Measurements from ENCODE around the gene TTLL11. TPM values are rescaled to one million over a fixed set of nuclear protein-coding genes. Genes with fewer than 3 reads are reported as not detected.
A peak's percentile ranks its signal among the peaks of the same experiment; 100 is the strongest.

Gene TTLL11
- total and polyA plus RNA-seq, 2 experiments from 2014 or later, result 5.5 to 7.6 TPM

- H3K36me3 ChIP-seq (replicated peaks; ENCODE audit: insufficient read depth, low read depth), result no peaks in the 10 kb centered on the region
- H3K4me1 ChIP-seq (ENCODE audit: insufficient read depth), result no peaks in the 10 kb centered on the region
- WGBS (ENCODE audit: low lambda C conversion rate, missing lambda C conversion rate), result 63% methylated on average over 3 of the region's 3 CpGs
- H3K4me2 ChIP-seq, result no peak overlapping the region
- no peaks in the 10 kb centered on the region for H3K9me2 ChIP-seq (replicated peaks; ENCODE audit: insufficient read depth)
- H3K27ac ChIP-seq, result no peak overlapping the region
- H2AFZ ChIP-seq, result no peak overlapping the region
- DNase-seq (ENCODE audit: low spot score), result peak; percentile 26
- H4K20me1 ChIP-seq (ENCODE audit: insufficient read depth, poor library complexity, severe bottlenecking), result no peaks in the 10 kb centered on the region
- H3K9me3 ChIP-seq (ENCODE audit: low read depth), result no peaks in the 10 kb centered on the region
- no peaks in the 10 kb centered on the region for H3K27me3 ChIP-seq
- H3K4me3 ChIP-seq, result no peak overlapping the region
- no peak for TF ChIP-seq EZH2 (IDR thresholded peaks at IDR 0.05; ENCODE audit: borderline replicate concordance)
- TF ChIP-seq EZH2phosphoT487 (IDR thresholded peaks at IDR 0.05; ENCODE audit: low read depth, severe bottlenecking, unreplicated experiment), result no peak
- TF ChIP-seq CTCF (IDR thresholded peaks at IDR 0.05; ENCODE audit: poor library complexity), result no peak
- no peaks in the 10 kb centered on the region for H3K79me2 ChIP-seq
Measured at GRCh38 chr9:122056484-122056883, 36.6 kb downstream of the TTLL11 start.

- Histone ChIP-seq H3K36me3 (replicated peaks; ENCODE audit: insufficient read depth, low read depth) (no peaks in the 10 kb centered on the region), H3K27ac (no peak overlapping the region), H2AFZ (no peak overlapping the region), H3K4me2 (no peak overlapping the region), H4K20me1 (ENCODE audit: insufficient read depth, poor library complexity, severe bottlenecking) (no peaks in the 10 kb centered on the region), H3K4me3 (no peak overlapping the region), H3K9me2 (replicated peaks; ENCODE audit: insufficient read depth) (no peaks in the 10 kb centered on the region), H3K4me1 (ENCODE audit: insufficient read depth) (no peaks in the 10 kb centered on the region), H3K9me3 (ENCODE audit: low read depth) (no peaks in the 10 kb centered on the region), H3K27me3 (no peaks in the 10 kb centered on the region), H3K79me2 (no peaks in the 10 kb centered on the region)
- TF ChIP-seq CTCF (IDR thresholded peaks at IDR 0.05; ENCODE audit: poor library complexity), result no peak
- TF ChIP-seq EZH2phosphoT487 (IDR thresholded peaks at IDR 0.05; ENCODE audit: low read depth, severe bottlenecking, unreplicated experiment), result no peak
- no peak for TF ChIP-seq EZH2 (IDR thresholded peaks at IDR 0.05; ENCODE audit: borderline replicate concordance)
- WGBS (ENCODE audit: low lambda C conversion rate, missing lambda C conversion rate), result 91% methylated on average over 6 of the region's 6 CpGs
- DNase-seq (ENCODE audit: low spot score), result no peak
Measured at GRCh38 chr9:122055701-122056100, 37.4 kb downstream of the TTLL11 start.

GRCh38 chr9:122053567-122054350 lies 39.3 kb downstream of the TTLL11 start:
- no peaks in the 10 kb centered on the region for H4K20me1 ChIP-seq (ENCODE audit: insufficient read depth, poor library complexity, severe bottlenecking)
- H3K27me3 ChIP-seq, result no peaks in the 10 kb centered on the region
- H2AFZ ChIP-seq, result no peak overlapping the region
- no peak overlapping the region for H3K4me3 ChIP-seq
- no peaks in the 10 kb centered on the region for H3K9me3 ChIP-seq (ENCODE audit: low read depth)
- no peak for TF ChIP-seq EZH2phosphoT487 (IDR thresholded peaks at IDR 0.05; ENCODE audit: low read depth, severe bottlenecking, unreplicated experiment)
- H3K4me2 ChIP-seq, result no peak overlapping the region
- H3K36me3 ChIP-seq (replicated peaks; ENCODE audit: insufficient read depth, low read depth), result no peaks in the 10 kb centered on the region
- H3K79me2 ChIP-seq, result no peaks in the 10 kb centered on the region
- WGBS (ENCODE audit: low lambda C conversion rate, missing lambda C conversion rate), result 84% methylated on average over 19 of the region's 19 CpGs
- H3K9me2 ChIP-seq (replicated peaks; ENCODE audit: insufficient read depth), result no peaks in the 10 kb centered on the region
- H3K4me1 ChIP-seq (ENCODE audit: insufficient read depth), result no peaks in the 10 kb centered on the region
- H3K27ac ChIP-seq, result no peak overlapping the region
- no peak for DNase-seq (ENCODE audit: low spot score)

GRCh38 chr9:122053064-122053463 lies 40.0 kb downstream of the TTLL11 start:
- no peak for TF ChIP-seq EZH2phosphoT487 (IDR thresholded peaks at IDR 0.05; ENCODE audit: low read depth, severe bottlenecking, unreplicated experiment)
- TF ChIP-seq EZH2 (IDR thresholded peaks at IDR 0.05; ENCODE audit: borderline replicate concordance), result no peak
- no peak for TF ChIP-seq CTCF (IDR thresholded peaks at IDR 0.05; ENCODE audit: poor library complexity)
- H3K4me2 ChIP-seq, result no peak overlapping the region

More at GRCh38 chr9:122053064-122053463, 40.0 kb downstream of the TTLL11 start:
- no peaks in the 10 kb centered on the region for H3K27me3 ChIP-seq
- no peak overlapping the region for H3K4me3 ChIP-seq
- no peak overlapping the region for H3K27ac ChIP-seq
- 84% methylated on average over 10 of the region's 10 CpGs for WGBS (ENCODE audit: low lambda C conversion rate, missing lambda C conversion rate)
- H3K36me3 ChIP-seq (replicated peaks; ENCODE audit: insufficient read depth, low read depth), result no peaks in the 10 kb centered on the region
- no peak overlapping the region for H2AFZ ChIP-seq
- H3K79me2 ChIP-seq, result no peaks in the 10 kb centered on the region
- H3K4me1 ChIP-seq (ENCODE audit: insufficient read depth), result no peaks in the 10 kb centered on the region
- no peak for DNase-seq (ENCODE audit: low spot score)
- H3K9me2 ChIP-seq (replicated peaks; ENCODE audit: insufficient read depth), result no peaks in the 10 kb centered on the region
- H4K20me1 ChIP-seq (ENCODE audit: insufficient read depth, poor library complexity, severe bottlenecking), result no peaks in the 10 kb centered on the region
- H3K9me3 ChIP-seq (ENCODE audit: low read depth), result no peaks in the 10 kb centered on the region

All from hepatocyte (in vitro differentiated cells).